NCI-H748 treated with DMSO at 0.1 percent for 48 hours (cell line): Measurements from ENCODE around the gene B4GALNT3.

Source experiments
- DNase-seq: peaks from one replicate; lab custom pipeline; 2025; lab: John Stamatoyannopoulos, UW

B4GALNT3 gene

GRCh38 chr12:593396-594270 lies 133.9 kb downstream of the B4GALNT3 start:
- no peak for DNase-seq

GRCh38 chr12:597926-598568 lies 138.3 kb downstream of the B4GALNT3 start:
- no peak for DNase-seq

GRCh38 chr12:599756-600155 lies 140.0 kb downstream of the B4GALNT3 start:
- DNase-seq = no peak

GRCh38 chr12:601976-602699 lies 142.4 kb downstream of the B4GALNT3 start:
- no peak for DNase-seq

GRCh38 chr12:602700-603068 lies 142.9 kb downstream of the B4GALNT3 start:
- no peak for DNase-seq

GRCh38 chr12:604956-605355 lies 145.2 kb downstream of the B4GALNT3 start:
- DNase-seq = no peak

- DNase-seq = no peak
Measured at GRCh38 chr12:607541-608001, 147.8 kb downstream of the B4GALNT3 start.

GRCh38 chr12:608413-608812 lies 148.7 kb downstream of the B4GALNT3 start:
- no peak for DNase-seq

GRCh38 chr12:608921-609320 lies 149.2 kb downstream of the B4GALNT3 start:
- no peak for DNase-seq

GRCh38 chr12:611721-612120 lies 152.0 kb downstream of the B4GALNT3 start:
- no peak for DNase-seq

- DNase-seq = no peak
Measured at GRCh38 chr12:612293-612692, 152.6 kb downstream of the B4GALNT3 start.

GRCh38 chr12:612886-613285 lies 153.1 kb downstream of the B4GALNT3 start:
- DNase-seq = no peak
